Stromal cell of bone marrow (primary cell): ENCODE results near the gene MRPL44.

Source experiments
- DNase-seq: peaks from one replicate; pipeline ENCODE4 v3.0.0-alpha.2; 2012; ENCODE audit warnings: low read depth

MRPL44 gene

GRCh38 chr2:224009605-224010315, 52.5 kb downstream of the MRPL44 start:
- DNase-seq = no peak

- no peak for DNase-seq
Observed at GRCh38 chr2:224011837-224012236, 54.6 kb downstream of the MRPL44 start.

GRCh38 chr2:224014336-224014735, 57.1 kb downstream of the MRPL44 start:
- DNase-seq = no peak

GRCh38 chr2:224016963-224017362, 59.7 kb downstream of the MRPL44 start:
- DNase-seq = no peak
